HG03097 (cell line): ENCODE results near the gene FER.

Experiments used
- ATAC-seq: cut with Tn5 transposase; IDR thresholded peaks from one replicate; pipeline ENCODE4 v1.9.1; 2021; ENCODE audit not compliant: unreplicated experiment, low FRiP score

Gene FER

GRCh38 chr5:109218818-109219217 is 471.1 kb downstream of the FER start:
- ATAC-seq, result no peak

- ATAC-seq, result no peak
These were observed 475.8 kb downstream of the FER start for GRCh38 chr5:109223531-109223930.

DNA sequence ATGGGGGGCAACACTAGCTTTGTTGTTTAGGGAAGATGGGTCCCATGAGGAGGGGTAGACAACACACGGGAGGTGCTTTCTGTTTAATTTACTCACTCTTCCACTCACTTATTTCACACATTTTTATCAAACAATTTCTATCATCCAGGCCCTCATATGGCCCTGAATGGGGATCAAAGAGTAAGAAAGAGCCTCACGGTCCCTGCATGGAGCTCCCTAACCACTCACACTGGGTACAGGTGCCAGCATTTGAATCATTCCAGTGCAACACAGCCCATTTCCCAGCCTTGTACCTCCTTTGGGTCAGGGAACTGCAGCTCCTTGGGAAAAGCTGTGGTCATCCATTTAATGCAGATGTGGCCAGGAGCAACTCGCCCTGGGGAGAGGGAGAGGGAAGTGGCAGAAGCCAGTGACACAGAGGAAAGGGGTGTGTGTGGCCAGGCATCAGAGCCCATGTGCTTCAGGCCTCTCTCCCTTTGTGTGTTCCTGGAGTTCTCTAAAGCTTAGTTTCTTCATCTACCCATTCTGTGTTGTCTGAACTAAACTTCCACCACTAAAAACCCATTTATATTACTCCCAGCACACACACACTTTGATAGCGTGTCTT is 476.7 kb downstream of the FER start:
- no peak for ATAC-seq

DNA sequence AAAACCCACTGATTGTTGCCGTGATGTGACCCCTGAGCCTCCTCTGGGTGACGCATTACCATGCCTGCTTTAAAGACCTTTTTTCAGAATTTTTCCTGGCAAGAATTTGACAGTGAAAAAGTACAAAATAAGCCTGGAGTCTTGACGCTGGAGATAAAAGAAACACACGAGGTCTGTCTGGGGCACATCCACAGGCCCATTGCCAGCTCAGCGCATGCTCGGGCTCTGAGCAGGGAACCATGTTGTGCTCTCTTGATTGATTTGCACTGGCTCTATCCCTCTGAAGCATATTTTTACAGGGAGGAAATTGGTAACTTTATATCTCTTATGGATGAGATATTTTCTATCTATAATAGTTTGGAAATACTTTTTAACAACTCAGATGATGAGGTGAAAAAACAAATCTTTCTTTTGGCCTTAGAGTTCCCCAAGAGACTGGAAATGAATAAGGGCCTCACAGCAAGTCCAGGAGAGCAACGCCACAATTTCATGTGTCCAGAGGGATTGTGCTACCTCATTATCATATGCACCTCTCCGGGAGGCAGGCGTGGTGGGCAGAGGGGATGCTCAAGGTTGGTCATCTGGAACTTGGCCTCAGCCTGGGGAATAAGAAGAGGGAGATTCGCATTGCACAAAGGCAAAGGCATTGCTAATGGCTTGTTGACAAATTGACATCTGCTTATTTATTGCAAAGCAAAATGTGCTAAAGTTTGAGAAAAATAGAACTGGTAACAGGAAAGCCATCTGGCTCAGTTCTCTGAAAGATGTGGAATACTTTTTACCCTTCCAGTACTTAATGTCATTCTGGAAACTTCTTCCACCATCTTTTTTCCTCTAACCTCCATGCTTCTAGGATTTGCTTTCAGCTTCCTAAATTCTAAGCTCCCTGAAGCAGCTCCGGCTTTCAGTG is 478.3 kb downstream of the FER start:
- no peak for ATAC-seq

- no peak for ATAC-seq
These were observed 482.7 kb downstream of the FER start for GRCh38 chr5:109230369-109230768.

DNA sequence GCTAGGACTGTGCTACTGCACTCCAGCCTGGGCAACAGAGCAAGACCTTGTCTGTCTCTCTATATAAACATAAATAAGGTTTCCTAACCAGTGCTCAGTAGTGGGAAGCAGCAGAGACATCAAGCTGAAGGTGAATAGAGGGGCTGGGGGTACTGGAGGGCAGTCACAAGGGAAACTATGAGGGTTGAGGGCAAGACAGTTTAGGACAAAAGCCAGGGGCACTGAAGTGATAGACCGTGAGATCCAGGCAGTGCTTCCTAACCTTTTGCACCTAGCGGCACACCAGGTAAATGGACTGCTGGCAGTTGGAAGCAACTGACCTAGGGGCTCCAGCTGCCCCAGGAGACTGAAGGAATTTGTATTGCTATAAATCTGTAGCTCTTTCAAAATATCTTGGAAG is 483.6 kb downstream of the FER start:
- ATAC-seq, result no peak

- ATAC-seq, result no peak
These were observed 486.7 kb downstream of the FER start for GRCh38 chr5:109234381-109234780.

DNA sequence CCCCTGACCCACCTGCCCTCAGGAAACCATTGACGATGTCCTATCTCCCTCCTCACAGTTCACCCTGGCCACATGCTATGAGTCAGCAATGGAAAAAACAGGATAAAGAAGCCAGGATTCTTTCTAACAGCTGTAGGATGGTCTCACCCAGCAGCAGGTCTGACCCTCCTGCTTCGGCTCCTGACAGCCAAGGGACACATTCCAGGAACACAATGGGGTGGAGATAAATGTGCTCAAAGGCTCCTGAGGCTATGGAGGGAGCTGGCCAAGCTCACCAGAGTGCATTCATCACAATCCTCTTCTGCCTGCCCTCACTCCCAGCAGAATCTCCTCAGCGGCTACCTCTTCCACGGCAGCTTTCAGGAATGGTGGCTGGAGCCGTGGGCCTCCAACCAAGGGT is 491.8 kb downstream of the FER start:
- ATAC-seq, result no peak

DNA sequence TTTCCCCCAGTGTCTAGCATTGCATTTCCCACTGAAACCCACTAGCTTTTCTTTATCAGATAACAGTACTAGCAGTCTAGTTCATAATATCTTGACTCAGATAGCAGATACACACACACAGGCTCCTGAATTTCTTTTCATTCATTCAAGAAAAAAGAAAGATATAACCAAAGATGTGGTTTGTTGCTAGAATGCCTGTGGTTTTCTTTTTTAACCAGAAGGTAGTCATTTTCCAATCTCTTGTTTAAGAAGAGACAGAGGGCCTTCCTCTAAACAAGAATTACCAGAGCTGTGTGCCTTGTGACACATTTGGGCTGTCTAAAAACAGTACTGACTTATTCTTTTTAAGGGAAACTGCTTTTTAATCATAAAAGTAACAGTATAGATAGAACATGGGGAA is 494.8 kb downstream of the FER start:
- ATAC-seq, result no peak

DNA sequence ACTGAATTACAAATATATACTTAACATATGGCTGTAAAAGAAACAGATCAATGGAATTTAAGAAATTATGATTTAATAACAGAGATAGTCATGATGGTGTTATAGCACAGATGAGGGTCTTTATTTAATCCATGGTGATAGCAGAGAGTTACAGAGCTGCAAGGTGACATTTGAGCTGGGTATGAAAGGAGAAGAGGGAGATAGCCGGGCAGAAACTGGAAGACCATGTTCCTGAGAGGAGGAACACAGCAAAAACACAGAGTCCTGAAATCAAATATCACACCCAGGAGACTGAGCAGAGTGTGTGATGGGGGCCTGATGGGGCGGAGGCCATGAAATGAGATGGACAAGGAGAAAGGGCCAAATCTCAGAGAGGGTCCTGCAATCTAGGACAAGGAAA is 498.7 kb downstream of the FER start:
- no peak for ATAC-seq
